Measurements from ENCODE around the gene TANGO2. TPM values are rescaled to one million over a fixed set of nuclear protein-coding genes. Genes with fewer than 3 reads are reported as not detected.

Gene TANGO2
- total RNA-seq, 2 experiments from 2014 or later, result 15.7 to 18.3 TPM

GRCh38 chr22:20114506-20115475, 93.9 kb downstream of the TANGO2 start:
- Mint-ChIP-seq H3K27me3 (no peaks in the 10 kb centered on the region), H3K9me3 (no peaks in the 10 kb centered on the region), H3K4me3 (peak overlapping the region; percentile 87), H3K27ac (peak overlapping the region; percentile 98), H3K4me1 (ENCODE audit: low read depth) (peaks cover 62% of the 10 kb centered on the region), H3K36me3 (ENCODE audit: low read depth) (peaks cover 57% of the 10 kb centered on the region)
- TF ChIP-seq CTCF (IDR thresholded peaks at IDR 0.05), result no peak
- intact Hi-C loops (cut with micrococcal nuclease), result loop anchor here (5.0 kb wide), 1 partner anchor 32 kb away; the partner anchor contains the start of gene DGCR8
- DNase-seq (no peak), ATAC-seq (no peak)
- POLR2A ChIA-PET, result interaction anchor here (1.8 to 6.8 kb wide), 5 partner anchors 9 to 173 kb away, joined by 5 to 111 read pairs (median 7); partner anchors contain the start of genes COMT, TXNRD2 and ZDHHC8
- CTCF ChIA-PET, result interaction anchor here (1.2 kb wide), 1 partner anchor 47 kb away, joined by 3 read pairs; no protein-coding TSS in a partner anchor

- ChIA-PET CTCF (no interaction called here), POLR2A (interaction anchor here (0.6 to 6.8 kb wide), 9 partner anchors 8 to 174 kb away, joined by 3 to 111 read pairs (median 6); partner anchors contain the start of genes COMT, TANGO2, TXNRD2 and ZDHHC8)
- H3K4me1 Mint-ChIP-seq (ENCODE audit: low read depth), result peaks cover 69% of the 10 kb centered on the region
- no peak for TF ChIP-seq CTCF (IDR thresholded peaks at IDR 0.05)
- H3K27ac Mint-ChIP-seq, result peak within 1 kb of the TSS; percentile 96
- H3K4me3 Mint-ChIP-seq, result peak within 1 kb of the TSS; percentile 87
- H3K27me3 Mint-ChIP-seq, result no peaks in the 10 kb centered on the region
- DNase-seq, result no peak
- peaks cover 65% of the 10 kb centered on the region for H3K36me3 Mint-ChIP-seq (ENCODE audit: low read depth)
- H3K9me3 Mint-ChIP-seq, result no peaks in the 10 kb centered on the region
- intact Hi-C loops (cut with micrococcal nuclease), result loop anchor here (2.0 to 5.0 kb wide), 2 partner anchors 15 to 34 kb away; partner anchors contain the start of gene DGCR8
- ATAC-seq, result no peak
Measured at GRCh38 chr22:20115691-20116375, 94.9 kb downstream of the TANGO2 start, which contains the start of gene RANBP1. RANBP1 (plus strand) TSS chr22:20116104; CDS start chr22:20116185, 81 bp downstream.

- Mint-ChIP-seq H3K4me1 (ENCODE audit: low read depth) (peaks cover 65% of the 10 kb centered on the region), H3K36me3 (ENCODE audit: low read depth) (peaks cover 66% of the 10 kb centered on the region), H3K27ac (peak overlapping the region; percentile 96), H3K27me3 (no peaks in the 10 kb centered on the region), H3K9me3 (no peaks in the 10 kb centered on the region), H3K4me3 (peak overlapping the region; percentile 87)
- POLR2A ChIA-PET, result interaction anchor here (0.6 to 6.8 kb wide), 10 partner anchors 9 to 175 kb away, joined by 3 to 111 read pairs (median 5); partner anchors contain the start of genes COMT, TANGO2, TXNRD2 and ZDHHC8
- DNase-seq (peak; percentile 23), ATAC-seq (no peak)
- CTCF ChIA-PET, result interaction anchor here (1.5 kb wide), 1 partner anchor 33 kb away, joined by 3 read pairs; no protein-coding TSS in a partner anchor
- intact Hi-C loops (cut with micrococcal nuclease), result loop anchor here (2.0 to 5.0 kb wide), 2 partner anchors 16 to 34 kb away; partner anchors contain the start of gene DGCR8
- TF ChIP-seq CTCF (IDR thresholded peaks at IDR 0.05), result no peak
Measured at GRCh38 chr22:20116376-20116950, 95.6 kb downstream of the TANGO2 start.

Small RNA genes within 50 kb of the gene (microRNA-seq; reads per million reads assigned to microRNA genes)
- 51.8 reads per million, percentile 60 among the genes with 10 or more reads in this experiment for gene MIR185 (ENCODE audit: borderline microRNAs expressed, borderline replicate concordance)
- not detected for gene MIR6816 (ENCODE audit: borderline microRNAs expressed, borderline replicate concordance)

Other genes starting within 250 kb of the TANGO2 start
- 10 to 100 TPM; 16.2 to 17.4 TPM for gene GNB1L, start 166.2 kb upstream of the TANGO2 start, total RNA-seq
- gene RTL10, start 166.2 kb upstream of the TANGO2 start, total RNA-seq, result 10 to 100 TPM; 14.7 to 17.4 TPM
- gene COMT, start 79.3 kb upstream of the TANGO2 start, total RNA-seq, result 10 to 100 TPM; 70.7 to 74.5 TPM
- gene TXNRD2, start 79.3 kb upstream of the TANGO2 start, total RNA-seq, result 10 to 100 TPM; 18.0 to 18.5 TPM
- gene ARVCF, start 4.3 kb upstream of the TANGO2 start, total RNA-seq, result 1 to 10 TPM; 1.2 to 1.9 TPM
- 10 to 100 TPM; 35.0 to 38.8 TPM for gene DGCR8, start 59.1 kb downstream of the TANGO2 start, total RNA-seq
- 100 to 1,000 TPM; 411 to 412 TPM for gene RANBP1, start 95.0 kb downstream of the TANGO2 start, total RNA-seq
- 100 to 1,000 TPM; 101 to 105 TPM for gene TRMT2A, start 96.1 kb downstream of the TANGO2 start, total RNA-seq
- gene ZDHHC8, start 110.7 kb downstream of the TANGO2 start, total RNA-seq, result 10 to 100 TPM; 44.5 to 44.8 TPM
- gene CCDC188, start 129.9 kb downstream of the TANGO2 start, total RNA-seq, result not detected
- gene RTN4R, start 247.2 kb downstream of the TANGO2 start, total RNA-seq, result 1 to 10 TPM; 2.8 to 3.7 TPM

All from activated CD8-positive, alpha-beta T cell treated with anti-CD3 and anti-CD28 coated beads for 36 hours (primary cell).